A549 (cell line): ENCODE data around the gene COL1A1. TPM values are rescaled to one million over a fixed set of nuclear protein-coding genes. Genes with fewer than 3 reads are reported as not detected.

Experiments used
- ATAC-seq, 2 experiments: fragments of 200-7000 bp in 1 of 2; fragments of >200 bp in 1 of 2; cut with Nextera tagmentation in 1 of 2; cut with Tn5 transposase in 1 of 2; 3 replicates each; pipeline versions ENCODE4 v1.8.0 to v1.9.1; 2018 to 2020; ENCODE audit warnings: mild to moderate bottlenecking in 1 of 2, moderate library complexity in 1 of 2
- CTCF ChIA-PET: fragments of 300-600 bp; sonication (Branson Sonifier 250); formaldehyde crosslinking; extraction: SDS; loops from one replicate; lab custom pipeline; 2021; ENCODE audit warnings: antibody characterized with exemption, inconsistent platforms; lab: Yijun Ruan, JAX
- POLR2A ChIA-PET: fragments of 350-600 bp; formaldehyde crosslinking; extraction: SDS; loops from one replicate; lab custom pipeline; 2021; ENCODE audit warnings: antibody characterized with exemption, inconsistent platforms; lab: Yijun Ruan, JAX
- DNase-seq, 2 experiments: peaks; one replicate each; pipeline versions ENCODE4 v3.0.0 to v3.0.0-alpha.2; 2011 to 2016; ENCODE audit warnings: low read depth in 1 of 2, low spot score in 1 of 2
- FAIRE-seq: peaks from 2 replicates; lab custom pipeline; 2011; peaks lifted over from hg19 to GRCh38; lab: Jason Lieb, UNC
- H3K27ac ChIP-seq, 2 experiments: fragments of >200 bp; sonication (Bioruptor Twin); formaldehyde crosslinking; 3 replicates each; pipeline ENCODE4 v1.5.1; 2016 to 2017
- H3K4me1 ChIP-seq: fragments of >200 bp; sonication (Bioruptor Twin); formaldehyde crosslinking; 3 replicates; pipeline ENCODE4 v1.6.1; 2016
- H3K4me2 ChIP-seq: fragments of >200 bp; sonication (Bioruptor Twin); formaldehyde crosslinking; 3 replicates; pipeline ENCODE4 v1.6.1; 2016
- H3K4me3 ChIP-seq: fragments of >200 bp; sonication (Bioruptor Twin); formaldehyde crosslinking; 3 replicates; pipeline ENCODE4 v1.5.1; 2016
- H3K9me3 ChIP-seq: fragments of >200 bp; sonication (Bioruptor Twin); formaldehyde crosslinking; 3 replicates; pipeline ENCODE4 v1.6.1; 2016
- BHLHE40 ChIP-seq: IDR thresholded peaks from 2 replicates; pipeline ENCODE4 v1.6.1; 2012; ENCODE audit warnings: low read depth, low read length, inconsistent platforms
- CBX8 ChIP-seq: fragments of 200-600 bp; sonication (generic); IDR thresholded peaks from 2 replicates; pipeline ENCODE4 v1.6.1; 2016
- CEBPB ChIP-seq, 2 experiments: fragments of >200 bp in 1 of 2; sonication (Bioruptor Twin) in 1 of 2; formaldehyde crosslinking in 1 of 2; IDR thresholded peaks; 2 replicates each; pipeline ENCODE4 v1.6.1; 2012 to 2016
- E2F6 ChIP-seq: IDR thresholded peaks from 2 replicates; pipeline ENCODE4 v1.6.1; 2012; ENCODE audit warnings: low read depth, borderline replicate concordance
- ELK1 ChIP-seq: fragments of 150-350 bp; IDR thresholded peaks from 2 replicates; pipeline ENCODE4 v1.6.1; 2014; ENCODE audit warnings: low read depth, mild to moderate bottlenecking, low read length
- FOSB ChIP-seq: fragments of 250-450 bp; sonication (Bioruptor Pico); IDR thresholded peaks from 2 replicates; pipeline ENCODE4 v1.5.0; 2020; ENCODE audit warnings: mild to moderate bottlenecking, moderate library complexity
- FOXS1 ChIP-seq: fragments of 250-450 bp; sonication (Bioruptor Pico); IDR thresholded peaks from 2 replicates; pipeline ENCODE4 v1.5.0; 2020; ENCODE audit warnings: mild to moderate bottlenecking, moderate library complexity
- GATA3 ChIP-seq: IDR thresholded peaks from 2 replicates; pipeline ENCODE4 v1.6.1; 2012; ENCODE audit warnings: borderline replicate concordance
- HOXA7 ChIP-seq: fragments of 250-450 bp; sonication (Bioruptor Pico); IDR thresholded peaks from 2 replicates; pipeline ENCODE4 v1.5.0; 2020; ENCODE audit warnings: mild to moderate bottlenecking, moderate library complexity
- HOXB5 ChIP-seq: fragments of 250-450 bp; sonication (Bioruptor Pico); IDR thresholded peaks from 2 replicates; pipeline ENCODE4 v1.5.0; 2020; ENCODE audit warnings: mild to moderate bottlenecking, moderate library complexity
- JUNB ChIP-seq: fragments of >200 bp; sonication (Bioruptor Twin); formaldehyde crosslinking; IDR thresholded peaks from 2 replicates; pipeline ENCODE4 v1.6.1; 2016
- KDM1A ChIP-seq: fragments of 200-600 bp; sonication (generic); IDR thresholded peaks from 2 replicates; pipeline ENCODE4 v1.6.1; 2016; ENCODE audit warnings: low read depth, mild to moderate bottlenecking
- KDM5A ChIP-seq: fragments of 200-600 bp; sonication (generic); IDR thresholded peaks from 2 replicates; pipeline ENCODE4 v1.6.1; 2016; ENCODE audit warnings: antibody characterized with exemption, mild to moderate bottlenecking
- MAX ChIP-seq: IDR thresholded peaks from 2 replicates; pipeline ENCODE4 v1.6.1; 2012
- MAZ ChIP-seq: fragments of 150-350 bp; IDR thresholded peaks from 2 replicates; pipeline ENCODE4 v1.6.1; 2014; ENCODE audit warnings: antibody characterized with exemption, low read depth, low read length, borderline replicate concordance
- MYC ChIP-seq: IDR thresholded peaks from 2 replicates; pipeline ENCODE4 v1.6.1; 2012; ENCODE audit warnings: mild to moderate bottlenecking, inconsistent platforms, low read length, improper control_type of control experiment, borderline replicate concordance
- NR3C1 ChIP-seq: fragments of >200 bp; sonication (Bioruptor Twin); formaldehyde crosslinking; IDR thresholded peaks from 3 replicates; pipeline ENCODE4 v1.6.1; 2017
- PHF8 ChIP-seq: fragments of 200-600 bp; sonication (generic); IDR thresholded peaks from 2 replicates; pipeline ENCODE4 v1.6.1; 2016; ENCODE audit warnings: low read depth, mild to moderate bottlenecking, antibody characterized with exemption, moderate library complexity, borderline replicate concordance
- RAD21 ChIP-seq, 2 experiments: fragments of >200 bp in 1 of 2; sonication (Bioruptor Twin) in 1 of 2; formaldehyde crosslinking in 1 of 2; IDR thresholded peaks in 1 of 2; conservative IDR thresholded peaks in 1 of 2; 2 replicates in 1 of 2; 3 replicates in 1 of 2; pipeline ENCODE4 v1.6.1; 2012 to 2018; ENCODE audit warnings: inconsistent platforms in 1 of 2
- RNF2 ChIP-seq: fragments of 200-600 bp; sonication (generic); IDR thresholded peaks from 2 replicates; pipeline ENCODE4 v1.6.1; 2016; ENCODE audit warnings: low read depth, mild to moderate bottlenecking, antibody characterized with exemption, moderate library complexity, borderline replicate concordance
- SMC3 ChIP-seq: fragments of >200 bp; sonication (Bioruptor Twin); formaldehyde crosslinking; IDR thresholded peaks from 3 replicates; pipeline ENCODE4 v1.6.1; 2018; ENCODE audit warnings: inconsistent platforms
- TP53 ChIP-seq: fragments of 250-450 bp; sonication (Bioruptor Pico); IDR thresholded peaks from 2 replicates; pipeline ENCODE4 v1.5.0; 2021; ENCODE audit warnings: mild to moderate bottlenecking, moderate library complexity
- WGBS: methylation state at CpG from one replicate; pipeline ENCODE4 v1.1.6; 2017; ENCODE audit errors: missing lambda C conversion rate; 5-methylcytosine and 5-hydroxymethylcytosine counted together
- polyA plus RNA-seq, 4 experiments: library from polyadenylated mRNA; depleted of rRNA in 3 of 4; stranded (reverse); fragments of >200 nt; fragmentation: RNase III in 1 of 4; extraction: RNeasy Plus Mini Kit Qiagen cat#74134 plus additional on column Dnase treatment in 1 of 4; gene quantifications; 2 replicates in 3 of 4; 3 replicates in 1 of 4; pipeline ENCODE4 v1.2.3, GENCODE V29; 2011 to 2017

COL1A1 gene
- polyA plus RNA-seq, 2 of the 4 experiments (the other 2 are of a cell fraction), result 4.4 to 34.3 TPM

GRCh38 chr17:50192144-50192617 is 9.2 kb downstream of the COL1A1 start:
- 86% methylated on average over 4 of the region's 4 CpGs for WGBS
- FAIRE-seq (no peak), ATAC-seq (no peak), DNase-seq (no peak)
- POLR2A ChIA-PET, result no interaction called here
- no peak overlapping the region for H3K4me2 ChIP-seq
- no peaks in the 10 kb centered on the region for H3K9me3 ChIP-seq
- H3K27ac ChIP-seq, result no peak overlapping the region
- peaks cover 12% of the 10 kb centered on the region for H3K4me1 ChIP-seq
- CTCF ChIA-PET, result interaction anchor here (1.0 to 22.0 kb wide), 5 partner anchors 11 to 105 kb away, joined by 3 to 817 read pairs (median 5); partner anchors contain the start of gene SGCA
- TF ChIP-seq BHLHE40 (no peak), MYC (no peak), TP53 (CRISPR knock-in tag) (no peak), CEBPB (IDR thresholded peaks at IDR 0.05) (no peak), SMC3 (no peak)
- no peak overlapping the region for H3K4me3 ChIP-seq

GRCh38 chr17:50191359-50192143 is 9.9 kb downstream of the COL1A1 start:
- H3K4me1 ChIP-seq, result peaks cover 6% of the 10 kb centered on the region
- no peak for TF ChIP-seq SMC3
- no peak for TF ChIP-seq FOXS1 (CRISPR knock-in tag)
- no peak for TF ChIP-seq FOSB (CRISPR knock-in tag)
- TF ChIP-seq E2F6, result no peak
- TF ChIP-seq JUNB, result no peak
- no peak for TF ChIP-seq RNF2
- TF ChIP-seq HOXA7, result no peak
- no peak for TF ChIP-seq PHF8
- no peak for TF ChIP-seq KDM1A
- no peak for TF ChIP-seq NR3C1
- no peak for TF ChIP-seq MAZ
- no peak for TF ChIP-seq RAD21 (conservative IDR thresholded peaks at IDR 0.05 in 1 of 2, IDR thresholded peaks at IDR 0.05 in 1 of 2)
- no peak for TF ChIP-seq HOXB5 (CRISPR knock-in tag)
- no peak for TF ChIP-seq MYC
- TF ChIP-seq MAX, result no peak
- TF ChIP-seq ELK1, result no peak
- no peak for TF ChIP-seq BHLHE40
- TF ChIP-seq KDM5A, result no peak
- TF ChIP-seq GATA3, result no peak
- no peak for TF ChIP-seq CBX8
- TF ChIP-seq, all 56 proteins: peak for 0
- ATAC-seq (no peak), FAIRE-seq (no peak), DNase-seq (no peak)
- ChIA-PET CTCF (interaction anchor here (1.1 to 22.0 kb wide), 8 partner anchors 9 to 106 kb away, joined by 3 to 817 read pairs (median 6); partner anchors contain the start of genes COL1A1, SGCA and TMEM92), POLR2A (no interaction called here)
- Histone ChIP-seq H3K27ac (no peak overlapping the region), H3K4me3 (no peak overlapping the region), H3K4me2 (no peak overlapping the region), H3K9me3 (no peaks in the 10 kb centered on the region)
- WGBS, result 82% methylated on average over 21 of the region's 21 CpGs
